Keratinocyte (primary cell): ENCODE data around the gene GNL3.

ENCODE experiments used
- CTCF ChIP-seq, 3 experiments: IDR thresholded peaks in 1 of 3; conservative IDR thresholded peaks in 1 of 3; optimal IDR thresholded peaks in 1 of 3; 2 replicates in 2 of 3; 3 replicates in 1 of 3; pipeline versions ENCODE3 to v1.5.1; 2011; ENCODE audit warnings: low read length in 3 of 3, mild to moderate bottlenecking in 3 of 3, moderate library complexity in 2 of 3, control low read depth in 1 of 3, inconsistent platforms in 1 of 3; ENCODE audit not compliant: insufficient read depth in 2 of 3; ENCODE audit errors: extremely low read depth in 1 of 3
- EZH2 ChIP-seq: IDR thresholded peaks from one replicate; pipeline ENCODE4 v1.6.1; 2012; ENCODE audit warnings: inconsistent platforms, mild to moderate bottlenecking, low read length, moderate library complexity

GRCh38 chr3:52743152-52743551 is 57.3 kb downstream of the GNL3 start:
- no peak for TF ChIP-seq CTCF (optimal IDR thresholded peaks at IDR 0.05 in 1 of 3, IDR thresholded peaks at IDR 0.05 in 1 of 3, conservative IDR thresholded peaks at IDR 0.05 in 1 of 3; ENCODE audit: extremely low read depth in 1 of 3, insufficient read depth in 2 of 3, low read length in 3 of 3)
- TF ChIP-seq EZH2 = no peak
